Lower leg skin (tissue), 3 donors: ENCODE data around the gene FARS2.

Experiments used
- CTCF ChIP-seq, 3 donors: fragments of 450-650 bp; IDR thresholded peaks; one replicate each; pipeline ENCODE4 v1.5.1; 2016; ENCODE audit warnings: antibody characterized with exemption in 3 of 3, mild to moderate bottlenecking in 3 of 3, moderate library complexity in 2 of 3
- POLR2A ChIP-seq, 2 donors: fragments of 450-650 bp; IDR thresholded peaks; one replicate each; pipeline ENCODE4 v1.6.1; 2016 to 2017; ENCODE audit warnings: antibody characterized with exemption in 2 of 2, mild to moderate bottlenecking in 1 of 2, moderate library complexity in 1 of 2

GRCh38 chr6:5695260-5696245, 434.2 kb downstream of the FARS2 start:
- TF ChIP-seq POLR2A (IDR thresholded peaks at IDR 0.05) (no peak), CTCF (IDR thresholded peaks at IDR 0.05) (no peak)
